HFF-Myc (cell line): ENCODE results near the gene GMDS.

Source experiments
- DNase-seq: peaks from one replicate; pipeline ENCODE4 v3.0.0-alpha.2; 2011; ENCODE audit warnings: low read depth; ENCODE audit errors: extremely low read depth
- H3K4me3 ChIP-seq: replicated peaks from 2 replicates; pipeline ENCODE4 v1.5.1; 2011; ENCODE audit warnings: low read depth, mild to moderate bottlenecking, control low read depth, low read length
- TF ChIP-seq, protein P1 (sequence below): IDR thresholded peaks from 2 replicates; pipeline ENCODE4 v1.5.1; 2012; ENCODE audit warnings: mild to moderate bottlenecking, low read depth, low read length, control low read depth; ENCODE audit errors: missing control alignments

The GMDS gene

DNA sequence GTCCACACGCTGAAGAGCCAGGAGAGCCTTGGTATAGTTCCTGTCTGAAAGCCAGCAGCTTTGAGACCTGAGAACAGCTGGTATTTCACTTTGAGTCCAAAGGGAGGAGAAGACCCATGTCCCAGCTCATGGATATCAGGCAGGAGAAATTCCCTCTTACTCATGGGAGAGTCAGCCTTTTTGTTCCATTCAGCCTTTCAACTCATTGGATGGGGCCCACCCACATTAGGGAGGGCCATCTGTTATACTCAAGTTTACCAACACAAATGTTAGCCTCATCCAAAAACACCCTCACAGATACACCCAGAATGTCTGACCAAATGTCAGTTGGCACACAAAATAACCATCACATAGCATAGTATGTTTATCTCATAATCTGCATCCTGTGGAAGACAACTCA lies 80.1 kb downstream of the GMDS start:
- no peak for DNase-seq

DNA sequence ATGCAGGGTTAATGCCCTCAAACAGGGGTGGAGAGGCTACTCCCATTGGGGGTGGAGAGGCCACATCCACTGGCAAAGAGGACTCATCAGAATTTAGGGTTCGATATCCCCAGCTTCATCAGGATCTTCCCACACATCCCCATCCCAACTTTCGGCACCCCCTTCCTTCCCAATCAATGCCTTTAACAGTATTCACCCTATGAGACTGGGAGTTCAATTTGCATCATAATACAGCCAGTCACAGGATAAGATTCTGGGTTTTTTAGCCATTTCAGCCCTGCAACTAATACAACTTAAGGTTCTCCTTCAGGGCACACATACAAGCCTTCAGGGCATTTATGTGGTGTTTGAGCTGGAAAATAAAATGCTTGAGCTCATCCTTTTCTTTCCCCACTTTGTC lies 80.9 kb downstream of the GMDS start:
- no peak for DNase-seq

More for the DNA sequence above, 80.1 kb downstream of the GMDS start:
- no peak overlapping the region for H3K4me3 ChIP-seq
- TF ChIP-seq, protein P1, sequence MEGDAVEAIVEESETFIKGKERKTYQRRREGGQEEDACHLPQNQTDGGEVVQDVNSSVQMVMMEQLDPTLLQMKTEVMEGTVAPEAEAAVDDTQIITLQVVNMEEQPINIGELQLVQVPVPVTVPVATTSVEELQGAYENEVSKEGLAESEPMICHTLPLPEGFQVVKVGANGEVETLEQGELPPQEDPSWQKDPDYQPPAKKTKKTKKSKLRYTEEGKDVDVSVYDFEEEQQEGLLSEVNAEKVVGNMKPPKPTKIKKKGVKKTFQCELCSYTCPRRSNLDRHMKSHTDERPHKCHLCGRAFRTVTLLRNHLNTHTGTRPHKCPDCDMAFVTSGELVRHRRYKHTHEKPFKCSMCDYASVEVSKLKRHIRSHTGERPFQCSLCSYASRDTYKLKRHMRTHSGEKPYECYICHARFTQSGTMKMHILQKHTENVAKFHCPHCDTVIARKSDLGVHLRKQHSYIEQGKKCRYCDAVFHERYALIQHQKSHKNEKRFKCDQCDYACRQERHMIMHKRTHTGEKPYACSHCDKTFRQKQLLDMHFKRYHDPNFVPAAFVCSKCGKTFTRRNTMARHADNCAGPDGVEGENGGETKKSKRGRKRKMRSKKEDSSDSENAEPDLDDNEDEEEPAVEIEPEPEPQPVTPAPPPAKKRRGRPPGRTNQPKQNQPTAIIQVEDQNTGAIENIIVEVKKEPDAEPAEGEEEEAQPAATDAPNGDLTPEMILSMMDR = no peak

DNA sequence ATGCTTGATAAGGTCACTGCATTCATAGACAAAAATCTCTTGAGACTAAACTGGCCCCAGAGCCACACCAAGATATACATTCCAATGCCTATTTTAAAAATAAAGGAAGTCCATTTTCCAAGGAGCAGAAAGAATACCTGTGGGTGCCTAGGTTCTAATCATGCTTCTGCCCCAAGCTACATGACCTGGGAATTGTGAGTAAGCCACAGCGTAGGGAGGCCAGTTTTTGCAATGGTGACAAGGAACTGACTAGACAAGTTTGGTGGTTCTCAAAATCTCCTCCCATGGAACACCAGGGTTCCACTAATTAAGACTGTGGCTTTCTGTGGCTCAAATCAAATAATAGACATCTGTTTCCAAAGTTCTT lies 83.3 kb downstream of the GMDS start:
- no peak overlapping the region for H3K4me3 ChIP-seq
- no peak for DNase-seq
- TF ChIP-seq, protein P1 = no peak

More for the DNA sequence above, 80.9 kb downstream of the GMDS start:
- TF ChIP-seq, protein P1 = no peak
- H3K4me3 ChIP-seq = no peak overlapping the region

DNA sequence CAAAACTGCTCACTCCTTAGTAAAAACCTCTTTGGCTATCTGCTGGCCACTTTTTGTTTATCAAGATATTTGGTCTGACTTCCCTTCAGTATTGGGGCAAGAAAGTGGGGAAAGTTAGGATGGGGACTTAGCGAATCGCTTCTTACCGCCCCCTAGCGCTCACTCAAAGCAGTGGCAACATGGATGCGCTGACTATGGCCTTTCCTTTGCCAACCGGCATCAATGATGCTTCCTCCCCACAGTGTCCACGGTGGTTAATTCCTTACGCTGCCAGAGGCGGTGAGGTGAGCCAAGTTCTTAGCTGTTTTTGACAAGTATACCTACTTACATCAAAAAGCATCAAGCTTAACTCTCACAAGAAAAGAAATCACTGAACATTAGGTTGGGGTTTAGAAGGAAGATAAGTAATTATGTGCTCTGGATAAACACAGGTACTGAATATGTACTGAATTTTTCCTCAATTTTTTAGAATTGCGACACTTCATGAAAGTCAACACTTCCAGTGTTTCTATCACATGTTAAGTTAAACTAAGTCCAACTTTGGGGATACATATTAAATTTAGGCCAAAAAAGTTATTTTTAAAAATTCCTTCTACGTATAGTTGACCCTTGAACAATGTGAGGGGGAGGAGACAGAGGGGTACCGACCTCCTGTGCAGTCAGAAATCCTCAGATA lies 86.7 kb downstream of the GMDS start:
- H3K4me3 ChIP-seq = no peak overlapping the region
- peak; percentile 17 for DNase-seq
- TF ChIP-seq, protein P1 = peak; percentile 68

DNA sequence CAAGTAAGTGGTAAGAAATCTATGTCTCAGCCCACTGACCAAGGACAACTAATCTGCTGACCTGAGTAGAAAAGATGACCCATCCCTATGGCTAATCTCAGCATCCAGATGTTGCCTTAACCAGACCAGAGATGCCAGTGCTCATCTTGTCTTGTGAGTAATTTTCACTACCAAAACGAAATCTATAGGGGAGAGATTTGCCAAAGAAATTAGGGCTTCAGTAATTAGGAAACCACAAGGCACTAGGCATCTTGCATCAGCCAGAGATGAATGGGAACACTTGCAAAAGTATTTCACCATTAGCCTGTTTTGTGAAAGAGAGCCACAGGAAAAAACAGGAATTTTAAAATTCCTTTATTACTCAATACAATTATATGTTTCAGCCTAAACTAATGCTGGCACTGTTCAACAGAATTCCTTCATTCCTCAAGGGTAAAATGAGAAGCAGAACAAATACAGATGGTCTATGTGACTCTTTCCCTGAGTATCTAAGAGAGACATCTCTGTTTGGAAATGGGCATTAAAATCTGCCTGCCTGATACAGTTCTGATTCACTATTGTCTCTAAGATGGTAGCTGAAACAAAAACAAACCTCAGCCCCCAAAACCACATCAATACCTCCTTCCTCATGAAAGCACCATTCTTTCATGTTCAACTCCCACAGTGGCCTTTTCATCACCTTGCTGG lies 87.8 kb downstream of the GMDS start:
- TF ChIP-seq, protein P1 = no peak
- peak; percentile 10 for DNase-seq
- no peak overlapping the region for H3K4me3 ChIP-seq

DNA sequence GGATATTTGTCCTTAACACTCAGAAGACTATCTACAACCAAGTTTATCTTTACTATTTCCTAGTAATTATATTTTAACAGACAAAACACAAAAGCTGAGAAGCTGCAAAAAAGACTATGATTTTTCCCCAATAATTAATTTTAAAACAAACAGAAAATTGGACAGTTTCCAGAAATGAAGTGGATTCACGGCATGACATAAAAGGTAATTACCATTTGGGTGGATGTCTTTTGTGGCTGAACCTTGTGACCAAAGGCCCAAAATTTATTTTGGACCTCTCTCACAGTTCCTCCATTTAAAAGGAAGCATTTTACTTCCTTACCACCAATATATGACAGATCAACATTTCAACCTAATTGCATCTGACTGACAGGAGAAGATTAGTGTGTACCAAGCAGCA lies 90.2 kb downstream of the GMDS start:
- TF ChIP-seq, protein P1 = no peak
- no peak for DNase-seq
- no peak overlapping the region for H3K4me3 ChIP-seq
